MM.1S (cell line): ENCODE results near the gene STMP1.

Experiments used
- EZH2 ChIP-seq: fragments of 300-600 bp; sonication (generic); optimal IDR thresholded peaks from 2 replicates; pipeline ENCODE3; 2017; ENCODE audit warnings: low read depth, mild to moderate bottlenecking, antibody characterized with exemption, low read length, mixed read lengths
- EZH2phosphoT487 ChIP-seq: fragments of 300-600 bp; sonication (generic); IDR thresholded peaks from 2 replicates; pipeline ENCODE4 v1.6.1; 2018; ENCODE audit warnings: antibody characterized with exemption, low read length
- TF ChIP-seq, protein P1 (sequence below): fragments of 300-600 bp; sonication (generic); IDR thresholded peaks from 2 replicates; pipeline ENCODE4 v1.5.1; 2016; ENCODE audit warnings: antibody characterized with exemption, low read length, mixed read lengths

DNA sequence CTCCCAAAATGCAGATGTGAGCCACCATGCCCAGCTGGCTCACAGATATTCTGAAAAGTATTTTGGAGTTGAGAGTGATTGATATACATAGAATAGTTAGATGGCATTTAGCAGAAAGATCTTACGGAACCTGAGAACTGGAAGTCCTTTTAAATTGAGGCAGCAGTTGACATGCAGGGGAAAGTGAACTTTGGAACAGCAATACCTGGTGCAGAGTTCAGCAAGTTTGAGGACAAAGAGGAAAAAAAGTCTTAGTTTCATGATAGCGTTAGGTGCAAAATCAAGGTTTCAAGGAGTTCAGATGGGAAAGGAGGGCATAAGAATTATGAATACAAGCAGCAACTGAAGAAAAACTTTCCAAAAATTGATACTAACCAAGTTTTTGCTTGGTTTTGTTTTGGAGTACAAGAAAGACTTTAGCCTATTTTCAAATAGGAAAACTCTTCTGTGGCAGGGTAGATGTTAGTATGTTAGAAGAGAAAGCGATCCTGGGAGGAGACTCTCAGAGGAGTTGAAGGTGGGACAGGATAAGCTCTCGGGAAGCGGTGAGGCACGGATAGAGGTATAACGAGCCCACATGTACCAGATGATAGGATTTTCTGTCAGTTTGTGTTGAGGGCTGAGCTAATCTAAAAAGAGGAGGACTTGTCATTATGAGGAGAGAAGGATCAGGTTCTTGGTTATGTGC, 28.0 kb upstream of the STMP1 start:
- TF ChIP-seq, protein P1, sequence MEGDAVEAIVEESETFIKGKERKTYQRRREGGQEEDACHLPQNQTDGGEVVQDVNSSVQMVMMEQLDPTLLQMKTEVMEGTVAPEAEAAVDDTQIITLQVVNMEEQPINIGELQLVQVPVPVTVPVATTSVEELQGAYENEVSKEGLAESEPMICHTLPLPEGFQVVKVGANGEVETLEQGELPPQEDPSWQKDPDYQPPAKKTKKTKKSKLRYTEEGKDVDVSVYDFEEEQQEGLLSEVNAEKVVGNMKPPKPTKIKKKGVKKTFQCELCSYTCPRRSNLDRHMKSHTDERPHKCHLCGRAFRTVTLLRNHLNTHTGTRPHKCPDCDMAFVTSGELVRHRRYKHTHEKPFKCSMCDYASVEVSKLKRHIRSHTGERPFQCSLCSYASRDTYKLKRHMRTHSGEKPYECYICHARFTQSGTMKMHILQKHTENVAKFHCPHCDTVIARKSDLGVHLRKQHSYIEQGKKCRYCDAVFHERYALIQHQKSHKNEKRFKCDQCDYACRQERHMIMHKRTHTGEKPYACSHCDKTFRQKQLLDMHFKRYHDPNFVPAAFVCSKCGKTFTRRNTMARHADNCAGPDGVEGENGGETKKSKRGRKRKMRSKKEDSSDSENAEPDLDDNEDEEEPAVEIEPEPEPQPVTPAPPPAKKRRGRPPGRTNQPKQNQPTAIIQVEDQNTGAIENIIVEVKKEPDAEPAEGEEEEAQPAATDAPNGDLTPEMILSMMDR = no peak
- TF ChIP-seq EZH2 = no peak
- no peak for TF ChIP-seq EZH2phosphoT487
